ENCODE results near the gene PCDHGA1.

DNA sequence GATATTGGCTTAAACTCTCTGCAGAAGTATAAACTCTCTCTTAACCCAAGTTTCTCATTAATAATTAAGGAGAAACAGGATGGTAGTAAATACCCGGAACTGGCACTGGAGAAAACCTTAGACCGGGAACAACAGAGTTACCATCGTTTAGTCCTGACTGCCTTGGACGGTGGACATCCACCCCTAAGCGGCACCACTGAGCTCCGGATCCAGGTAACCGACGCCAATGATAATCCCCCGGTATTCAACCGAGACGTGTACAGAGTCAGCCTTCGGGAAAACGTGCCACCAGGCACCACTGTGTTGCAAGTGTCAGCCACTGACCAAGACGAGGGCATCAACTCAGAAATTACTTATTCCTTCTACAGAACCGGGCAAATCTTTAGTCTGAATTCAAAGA is 68.3 kb downstream of the PCDHGA1 start:
- TF ChIP-seq, protein P1, sequence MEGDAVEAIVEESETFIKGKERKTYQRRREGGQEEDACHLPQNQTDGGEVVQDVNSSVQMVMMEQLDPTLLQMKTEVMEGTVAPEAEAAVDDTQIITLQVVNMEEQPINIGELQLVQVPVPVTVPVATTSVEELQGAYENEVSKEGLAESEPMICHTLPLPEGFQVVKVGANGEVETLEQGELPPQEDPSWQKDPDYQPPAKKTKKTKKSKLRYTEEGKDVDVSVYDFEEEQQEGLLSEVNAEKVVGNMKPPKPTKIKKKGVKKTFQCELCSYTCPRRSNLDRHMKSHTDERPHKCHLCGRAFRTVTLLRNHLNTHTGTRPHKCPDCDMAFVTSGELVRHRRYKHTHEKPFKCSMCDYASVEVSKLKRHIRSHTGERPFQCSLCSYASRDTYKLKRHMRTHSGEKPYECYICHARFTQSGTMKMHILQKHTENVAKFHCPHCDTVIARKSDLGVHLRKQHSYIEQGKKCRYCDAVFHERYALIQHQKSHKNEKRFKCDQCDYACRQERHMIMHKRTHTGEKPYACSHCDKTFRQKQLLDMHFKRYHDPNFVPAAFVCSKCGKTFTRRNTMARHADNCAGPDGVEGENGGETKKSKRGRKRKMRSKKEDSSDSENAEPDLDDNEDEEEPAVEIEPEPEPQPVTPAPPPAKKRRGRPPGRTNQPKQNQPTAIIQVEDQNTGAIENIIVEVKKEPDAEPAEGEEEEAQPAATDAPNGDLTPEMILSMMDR (IDR thresholded peaks at IDR 0.05) = no peak
- TF ChIP-seq POLR2AphosphoS5 (IDR thresholded peaks at IDR 0.05) = no peak
- no peak for TF ChIP-seq POLR2A (IDR thresholded peaks at IDR 0.05)
